ENCODE data around the gene TMEM263.
A peak's percentile ranks its signal among the peaks of the same experiment; 100 is the strongest.
"Not testable (repeated sequence)": the region's sequence is repeated elsewhere in the genome, so short reads cannot be mapped to it uniquely, and the experiment has no call there.

Gene TMEM263

GRCh38 chr12:106955377-106956047 is at the start of gene TMEM263:
TSS of gene TMEM263 (plus strand) at chr12:106955907. CDS start at chr12:106967117, 11,210 bp downstream.
- DNase-seq (ENCODE audit: low read depth, low spot score): peak; percentile 97

- no peak for DNase-seq (ENCODE audit: low read depth, low spot score)
Measured at GRCh38 chr12:106906715-106907114, 49.0 kb upstream of the TMEM263 start.

GRCh38 chr12:106907411-106907810 is 48.3 kb upstream of the TMEM263 start:
- no peak for DNase-seq (ENCODE audit: low read depth, low spot score)

- DNase-seq (ENCODE audit: low read depth, low spot score): no peak
Measured at GRCh38 chr12:106907846-106908245, 47.9 kb upstream of the TMEM263 start.

- no peak for DNase-seq (ENCODE audit: low read depth, low spot score)
Measured at GRCh38 chr12:106908561-106908960, 47.1 kb upstream of the TMEM263 start.

GRCh38 chr12:106910202-106910601 is 45.5 kb upstream of the TMEM263 start:
- no peak for DNase-seq (ENCODE audit: low read depth, low spot score)

- no peak for DNase-seq (ENCODE audit: low read depth, low spot score)
Measured at GRCh38 chr12:106911581-106911980, 44.1 kb upstream of the TMEM263 start.

- DNase-seq (ENCODE audit: low read depth, low spot score): no peak
Measured at GRCh38 chr12:106913456-106913855, 42.3 kb upstream of the TMEM263 start.

GRCh38 chr12:106914796-106915634 is 40.7 kb upstream of the TMEM263 start:
- DNase-seq (ENCODE audit: low read depth, low spot score): no peak

GRCh38 chr12:106915635-106916026 is 40.1 kb upstream of the TMEM263 start:
- no peak for DNase-seq (ENCODE audit: low read depth, low spot score)

- DNase-seq (ENCODE audit: low read depth, low spot score): no peak
Measured at GRCh38 chr12:106917503-106917902, 38.2 kb upstream of the TMEM263 start.

- DNase-seq (ENCODE audit: low read depth, low spot score): peak; percentile 41
Measured at GRCh38 chr12:106918746-106919145, 37.0 kb upstream of the TMEM263 start.

GRCh38 chr12:106919910-106920544 is 35.7 kb upstream of the TMEM263 start:
- no peak for DNase-seq (ENCODE audit: low read depth, low spot score)

- not testable (repeated sequence) for DNase-seq (ENCODE audit: low read depth, low spot score)
Measured at GRCh38 chr12:106921976-106922375, 33.7 kb upstream of the TMEM263 start.

- DNase-seq (ENCODE audit: low read depth, low spot score): not testable (repeated sequence)
Measured at GRCh38 chr12:106923594-106923993, 32.1 kb upstream of the TMEM263 start.

GRCh38 chr12:106924268-106924861 is 31.3 kb upstream of the TMEM263 start:
- no peak for DNase-seq (ENCODE audit: low read depth, low spot score)

GRCh38 chr12:106926657-106927056 is 29.1 kb upstream of the TMEM263 start:
- no peak for DNase-seq (ENCODE audit: low read depth, low spot score)

GRCh38 chr12:106934277-106934676 is 21.4 kb upstream of the TMEM263 start:
- no peak for DNase-seq (ENCODE audit: low read depth, low spot score)

- DNase-seq (ENCODE audit: low read depth, low spot score): no peak
Measured at GRCh38 chr12:106941481-106942156, 14.1 kb upstream of the TMEM263 start.

- no peak for DNase-seq (ENCODE audit: low read depth, low spot score)
Measured at GRCh38 chr12:106942775-106943174, 12.9 kb upstream of the TMEM263 start.

GRCh38 chr12:106945261-106945851 is 10.4 kb upstream of the TMEM263 start:
- DNase-seq (ENCODE audit: low read depth, low spot score): no peak
